HepG2 (cell line): Measurements from ENCODE around the gene ITGB6. TPM values are rescaled to one million over a fixed set of nuclear protein-coding genes. Genes with fewer than 3 reads are reported as not detected.

Experiments used
- ATAC-seq: fragments of 200-7000 bp; cut with Tn5 transposase; 3 replicates; pipeline ENCODE4 v1.9.1; 2020; ENCODE audit warnings: mild to moderate bottlenecking, moderate library complexity
- BruUV-seq: library from RNA; stranded (reverse); fragments of 400-500 nt; replicated peaks from 2 replicates; lab custom pipeline; 2021; lab: Mats Ljungman, UMichigan
- CTCF ChIA-PET: fragments of 300-600 bp; formaldehyde crosslinking; extraction: SDS; loops from one replicate; lab custom pipeline; 2021; ENCODE audit warnings: low total read pairs, inconsistent platforms, low intra/inter-chr PET ratio; lab: Yijun Ruan, JAX
- POLR2A ChIA-PET: fragments of 350-600 bp; sonication (Branson Sonifier 250); formaldehyde crosslinking; loops from one replicate; lab custom pipeline; 2020; ENCODE audit warnings: antibody characterized with exemption, inconsistent platforms; lab: Yijun Ruan, JAX
- DNase-seq: peaks from one replicate; pipeline ENCODE4 v3.0.0-alpha.2; 2015; ENCODE audit warnings: low spot score
- FAIRE-seq: peaks from 3 replicates; lab custom pipeline; 2011; peaks lifted over from hg19 to GRCh38; lab: Jason Lieb, UNC
- H2AFZ ChIP-seq: one replicate; pipeline ENCODE4 v1.6.1; 2011; ENCODE audit warnings: low read length, inconsistent platforms
- H3K27ac ChIP-seq: fragments of 300-600 bp; 3 replicates; pipeline ENCODE4 v1.8.0; 2011; ENCODE audit warnings: mixed run types, mild to moderate bottlenecking, mixed read lengths, low read length, inconsistent platforms; ENCODE audit not compliant: insufficient read depth; ENCODE audit errors: extremely low read length
- H3K27me3 ChIP-seq, 2 experiments: fragments of 200-600 bp in 1 of 2; 2 replicates in 1 of 2; 3 replicates in 1 of 2; pipeline versions ENCODE4 v1.6.0 to v1.8.0; 2011; ENCODE audit warnings: low read length in 2 of 2, mild to moderate bottlenecking in 2 of 2, moderate library complexity in 2 of 2, inconsistent platforms in 1 of 2; ENCODE audit not compliant: insufficient read depth in 2 of 2, control insufficient read depth in 1 of 2
- H3K36me3 ChIP-seq, 2 experiments: fragments of 200-600 bp in 1 of 2; replicated peaks in 1 of 2; 2 replicates in 1 of 2; 3 replicates in 1 of 2; pipeline versions ENCODE4 v1.5.1 to v1.8.0; 2011; ENCODE audit warnings: low read length in 2 of 2, inconsistent platforms in 1 of 2; ENCODE audit not compliant: insufficient read depth in 2 of 2, control insufficient read depth in 1 of 2
- H3K4me1 ChIP-seq: 2 replicates; pipeline ENCODE4 v1.5.1; 2012; ENCODE audit warnings: low read length, inconsistent platforms; ENCODE audit not compliant: insufficient read depth
- H3K4me2 ChIP-seq: 2 replicates; pipeline ENCODE4 v1.6.0; 2011; ENCODE audit warnings: low read depth, low read length, inconsistent platforms
- H3K4me3 ChIP-seq, 3 experiments: fragments of 200-600 bp in 1 of 3; sonication (generic), shearing (Covaris generic) in 1 of 3; replicated peaks in 1 of 3; 2 replicates each; pipeline ENCODE4 v1.5.1; 2011 to 2016; ENCODE audit warnings: low read length in 3 of 3, inconsistent platforms in 2 of 3, low read depth in 2 of 3, mild to moderate bottlenecking in 2 of 3, control low read depth in 1 of 3, mixed read lengths in 1 of 3; ENCODE audit not compliant: insufficient read depth in 1 of 3
- H3K79me2 ChIP-seq: one replicate; pipeline ENCODE4 v1.6.1; 2011; ENCODE audit warnings: low read length, inconsistent platforms; ENCODE audit not compliant: insufficient read depth
- H3K9ac ChIP-seq: 2 replicates; pipeline ENCODE4 v1.6.0; 2011; ENCODE audit warnings: mild to moderate bottlenecking, low read depth, low read length, inconsistent platforms; ENCODE audit not compliant: insufficient read depth
- H3K9me3 ChIP-seq: 2 replicates; pipeline ENCODE4 v1.5.1; 2012; ENCODE audit warnings: mild to moderate bottlenecking, low read length
- H4K20me1 ChIP-seq: 2 replicates; pipeline ENCODE4 v1.6.0; 2011; ENCODE audit warnings: inconsistent platforms, mild to moderate bottlenecking, low read length, moderate library complexity; ENCODE audit not compliant: insufficient read depth
- JUND ChIP-seq: sonication (generic); formaldehyde crosslinking; IDR thresholded peaks from 2 replicates; pipeline ENCODE4 v1.8.0; 2022; ENCODE audit warnings: mild to moderate bottlenecking, missing genetic modification reagents
- NRL ChIP-seq: sonication (generic); formaldehyde crosslinking; IDR thresholded peaks from 2 replicates; pipeline ENCODE4 v1.5.0; 2020; ENCODE audit warnings: missing genetic modification reagents, mild to moderate bottlenecking, moderate library complexity, borderline replicate concordance
- REL ChIP-seq: sonication (generic); formaldehyde crosslinking; conservative IDR thresholded peaks from 2 replicates; pipeline ENCODE4 v1.8.0; 2022; ENCODE audit warnings: mild to moderate bottlenecking, missing genetic modification reagents, moderate library complexity
- ZKSCAN8 ChIP-seq: IDR thresholded peaks from 2 replicates; pipeline ENCODE4 v1.6.1; 2016; ENCODE audit warnings: borderline replicate concordance, missing genetic modification reagents, missing compliant biosample characterization
- ZNF256 ChIP-seq: sonication (generic); formaldehyde crosslinking; conservative IDR thresholded peaks from 2 replicates; pipeline ENCODE4 v1.4.0; 2020; ENCODE audit warnings: missing genetic modification reagents
- ZNF761 ChIP-seq: sonication (generic); formaldehyde crosslinking; conservative IDR thresholded peaks from 2 replicates; pipeline ENCODE4 v1.4.0; 2020; ENCODE audit warnings: mild to moderate bottlenecking, missing genetic modification reagents
- WGBS: methylation state at CpG from one replicate; pipeline ENCODE4 v1.1.6; 2017; ENCODE audit warnings: low lambda C conversion rate; 5-methylcytosine and 5-hydroxymethylcytosine counted together
- in situ Hi-C: cut with HindIII; loops from 2 replicates; pipeline ENCODE4 v1.10.0; 2017; ENCODE audit warnings: low pct_unique_long_range_greater_than_20kb; ENCODE audit not compliant: extremely low pct_ligation_motif_present
- intact Hi-C: fragments of 100-400 bp; cut with micrococcal nuclease; formaldehyde crosslinking; loops from one replicate; pipeline ENCODE4 v1.10.0; 2022; ENCODE audit not compliant: unreplicated experiment
- polyA plus RNA-seq, 8 experiments: library from polyadenylated mRNA; depleted of rRNA in 3 of 8; stranded (reverse) in 7 of 8; unstranded in 1 of 8; fragments of >200 nt; fragmentation: Illumina TruSeq in 4 of 8; extraction: Trizol in 4 of 8; gene quantifications; 2 replicates each; pipeline versions ENCODE4 v1.2.1 to v1.2.3, GENCODE V29; 2011 to 2016; ENCODE audit warnings: low read depth in 4 of 8, missing spikeins in 1 of 8, mixed read lengths in 1 of 8; ENCODE audit not compliant: insufficient read depth in 1 of 8
- total RNA-seq, 5 experiments: library from RNA; depleted of rRNA; stranded (reverse); fragments of >200 nt; fragmentation: Illumina TruSeq; extraction: Trizol; gene quantifications; 2 replicates each; pipeline ENCODE4 v1.2.3, GENCODE V29; 2016; ENCODE audit warnings: low read depth in 1 of 5
- TF ChIP-seq, protein P1 (sequence below): sonication (generic); formaldehyde crosslinking; IDR thresholded peaks from 2 replicates; pipeline ENCODE4 v1.4.0; 2020; ENCODE audit warnings: missing genetic modification reagents
- TF ChIP-seq, protein P2 (sequence below): sonication (generic); formaldehyde crosslinking; IDR thresholded peaks from 2 replicates; pipeline ENCODE4 v1.9.0; 2021; ENCODE audit warnings: missing genetic modification reagents, mild to moderate bottlenecking, borderline replicate concordance
- TF ChIP-seq, protein P3 (sequence below): IDR thresholded peaks from 2 replicates; pipeline ENCODE4 v1.6.1; 2016; ENCODE audit warnings: low read depth, borderline replicate concordance
- TF ChIP-seq, protein P4 (sequence below): sonication (generic); formaldehyde crosslinking; IDR thresholded peaks from 2 replicates; pipeline ENCODE4 v1.5.0; 2020; ENCODE audit warnings: mild to moderate bottlenecking, missing genetic modification reagents, moderate library complexity
- TF ChIP-seq, protein P5 (sequence below): sonication (generic); formaldehyde crosslinking; IDR thresholded peaks from 2 replicates; pipeline ENCODE4 v1.8.0; 2022; ENCODE audit warnings: missing genetic modification reagents, mild to moderate bottlenecking, borderline replicate concordance

Gene ITGB6
- total and polyA plus RNA-seq, 2 of the 13 experiments (the other 11 are each of a cell fraction or from before 2014, with no cell fraction given) = not detected

DNA sequence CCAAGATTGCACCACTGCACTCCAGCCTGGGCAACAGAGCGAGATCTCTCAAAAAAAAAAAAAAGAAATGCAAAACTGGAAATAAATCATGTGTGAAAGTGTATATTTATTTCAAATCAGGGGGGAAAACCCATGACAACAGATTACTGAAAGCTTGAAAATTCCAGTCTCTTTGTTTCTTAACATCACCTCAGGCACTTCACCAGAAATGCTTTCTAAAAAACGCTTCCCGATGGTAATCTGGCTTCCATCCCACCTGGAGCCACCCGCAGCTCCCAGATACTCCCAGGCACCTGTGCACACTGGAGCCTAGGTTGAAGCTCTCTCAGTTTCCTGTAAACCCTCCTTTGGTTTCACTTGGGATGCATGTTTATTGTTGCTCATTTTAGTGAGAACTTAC is 7.2 kb upstream of the ITGB6 start:
- CTCF ChIA-PET = no interaction called here
- Histone ChIP-seq H2AFZ (no peak overlapping the region), H3K4me1 (peaks cover 15% of the 10 kb centered on the region), H3K36me3 (no peaks in the 10 kb centered on the region), H4K20me1 (no peaks in the 10 kb centered on the region), H3K9me3 (no peaks in the 10 kb centered on the region), H3K79me2 (no peaks in the 10 kb centered on the region), H3K4me3 (no peak overlapping the region), H3K4me2 (no peak overlapping the region), H3K27me3 (0 out of 5 replicates have a peak, but pooled peaks cover 0 to 4% of the 10 kb centered on the region in 2 experiments), H3K27ac (no peak overlapping the region), H3K9ac (no peak overlapping the region)
- WGBS = 77% methylated on average over 4 of the region's 4 CpGs
- no TSS peak for BruUV-seq
- DNase-seq (no peak), ATAC-seq (no peak), FAIRE-seq (no peak)
- TF ChIP-seq, protein P1, sequence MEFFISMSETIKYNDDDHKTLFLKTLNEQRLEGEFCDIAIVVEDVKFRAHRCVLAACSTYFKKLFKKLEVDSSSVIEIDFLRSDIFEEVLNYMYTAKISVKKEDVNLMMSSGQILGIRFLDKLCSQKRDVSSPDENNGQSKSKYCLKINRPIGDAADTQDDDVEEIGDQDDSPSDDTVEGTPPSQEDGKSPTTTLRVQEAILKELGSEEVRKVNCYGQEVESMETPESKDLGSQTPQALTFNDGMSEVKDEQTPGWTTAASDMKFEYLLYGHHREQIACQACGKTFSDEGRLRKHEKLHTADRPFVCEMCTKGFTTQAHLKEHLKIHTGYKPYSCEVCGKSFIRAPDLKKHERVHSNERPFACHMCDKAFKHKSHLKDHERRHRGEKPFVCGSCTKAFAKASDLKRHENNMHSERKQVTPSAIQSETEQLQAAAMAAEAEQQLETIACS (CRISPR knock-in tag) = no peak
- TF ChIP-seq, protein P2, sequence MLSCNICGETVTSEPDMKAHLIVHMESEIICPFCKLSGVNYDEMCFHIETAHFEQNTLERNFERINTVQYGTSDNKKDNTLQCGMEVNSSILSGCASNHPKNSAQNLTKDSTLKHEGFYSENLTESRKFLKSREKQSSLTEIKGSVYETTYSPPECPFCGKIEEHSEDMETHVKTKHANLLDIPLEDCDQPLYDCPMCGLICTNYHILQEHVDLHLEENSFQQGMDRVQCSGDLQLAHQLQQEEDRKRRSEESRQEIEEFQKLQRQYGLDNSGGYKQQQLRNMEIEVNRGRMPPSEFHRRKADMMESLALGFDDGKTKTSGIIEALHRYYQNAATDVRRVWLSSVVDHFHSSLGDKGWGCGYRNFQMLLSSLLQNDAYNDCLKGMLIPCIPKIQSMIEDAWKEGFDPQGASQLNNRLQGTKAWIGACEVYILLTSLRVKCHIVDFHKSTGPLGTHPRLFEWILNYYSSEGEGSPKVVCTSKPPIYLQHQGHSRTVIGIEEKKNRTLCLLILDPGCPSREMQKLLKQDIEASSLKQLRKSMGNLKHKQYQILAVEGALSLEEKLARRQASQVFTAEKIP (CRISPR knock-in tag) = no peak
- TF ChIP-seq JUND (no peak), NRL (CRISPR knock-in tag) (no peak), REL (CRISPR knock-in tag) (no peak), ZKSCAN8 (no peak), ZNF256 (no peak), ZNF761 (no peak)
- TF ChIP-seq, protein P3, sequence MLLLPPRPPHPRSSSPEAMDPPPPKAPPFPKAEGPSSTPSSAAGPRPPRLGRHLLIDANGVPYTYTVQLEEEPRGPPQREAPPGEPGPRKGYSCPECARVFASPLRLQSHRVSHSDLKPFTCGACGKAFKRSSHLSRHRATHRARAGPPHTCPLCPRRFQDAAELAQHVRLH (CRISPR knock-in tag) = no peak
- TF ChIP-seq, protein P4, sequence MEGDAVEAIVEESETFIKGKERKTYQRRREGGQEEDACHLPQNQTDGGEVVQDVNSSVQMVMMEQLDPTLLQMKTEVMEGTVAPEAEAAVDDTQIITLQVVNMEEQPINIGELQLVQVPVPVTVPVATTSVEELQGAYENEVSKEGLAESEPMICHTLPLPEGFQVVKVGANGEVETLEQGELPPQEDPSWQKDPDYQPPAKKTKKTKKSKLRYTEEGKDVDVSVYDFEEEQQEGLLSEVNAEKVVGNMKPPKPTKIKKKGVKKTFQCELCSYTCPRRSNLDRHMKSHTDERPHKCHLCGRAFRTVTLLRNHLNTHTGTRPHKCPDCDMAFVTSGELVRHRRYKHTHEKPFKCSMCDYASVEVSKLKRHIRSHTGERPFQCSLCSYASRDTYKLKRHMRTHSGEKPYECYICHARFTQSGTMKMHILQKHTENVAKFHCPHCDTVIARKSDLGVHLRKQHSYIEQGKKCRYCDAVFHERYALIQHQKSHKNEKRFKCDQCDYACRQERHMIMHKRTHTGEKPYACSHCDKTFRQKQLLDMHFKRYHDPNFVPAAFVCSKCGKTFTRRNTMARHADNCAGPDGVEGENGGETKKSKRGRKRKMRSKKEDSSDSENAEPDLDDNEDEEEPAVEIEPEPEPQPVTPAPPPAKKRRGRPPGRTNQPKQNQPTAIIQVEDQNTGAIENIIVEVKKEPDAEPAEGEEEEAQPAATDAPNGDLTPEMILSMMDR (CRISPR knock-in tag) = no peak
- TF ChIP-seq, protein P5, sequence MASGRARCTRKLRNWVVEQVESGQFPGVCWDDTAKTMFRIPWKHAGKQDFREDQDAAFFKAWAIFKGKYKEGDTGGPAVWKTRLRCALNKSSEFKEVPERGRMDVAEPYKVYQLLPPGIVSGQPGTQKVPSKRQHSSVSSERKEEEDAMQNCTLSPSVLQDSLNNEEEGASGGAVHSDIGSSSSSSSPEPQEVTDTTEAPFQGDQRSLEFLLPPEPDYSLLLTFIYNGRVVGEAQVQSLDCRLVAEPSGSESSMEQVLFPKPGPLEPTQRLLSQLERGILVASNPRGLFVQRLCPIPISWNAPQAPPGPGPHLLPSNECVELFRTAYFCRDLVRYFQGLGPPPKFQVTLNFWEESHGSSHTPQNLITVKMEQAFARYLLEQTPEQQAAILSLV (CRISPR knock-in tag) = no peak
- in situ Hi-C loops (no loop called here), intact Hi-C loops (no loop called here)
- POLR2A ChIA-PET = interaction anchor here (0.9 to 1.9 kb wide), 3 partner anchors 17 to 97 kb away, joined by 4 to 5 read pairs (median 5); no protein-coding TSS in a partner anchor
